Ectodermal cell (in vitro differentiated cells): ENCODE measurements around the gene FCHSD2.
"Not testable (repeated sequence)": the region's sequence is repeated elsewhere in the genome, so short reads cannot be mapped to it uniquely, and the experiment has no call there.

Source experiments
- H3K27ac ChIP-seq: 2 replicates; pipeline ENCODE4 v1.7.0; 2013; ENCODE audit warnings: mild to moderate bottlenecking, low read depth, low read length; ENCODE audit not compliant: insufficient read depth, poor library complexity, severe bottlenecking
- H3K27me3 ChIP-seq: 2 replicates; pipeline ENCODE4 v1.7.0; 2013; ENCODE audit warnings: mild to moderate bottlenecking, low read length; ENCODE audit not compliant: insufficient read depth, control insufficient read depth, poor library complexity, severe bottlenecking
- H3K36me3 ChIP-seq: one replicate; pipeline ENCODE4 v1.7.0; 2013; ENCODE audit warnings: low read length; ENCODE audit not compliant: control insufficient read depth, insufficient read depth
- H3K4me1 ChIP-seq: one replicate; pipeline ENCODE4 v1.7.0; 2013; ENCODE audit warnings: low read length; ENCODE audit not compliant: control insufficient read depth, insufficient read depth
- H3K4me3 ChIP-seq: 2 replicates; pipeline ENCODE4 v1.7.0; 2013; ENCODE audit warnings: low read depth, low read length, control low read depth; ENCODE audit not compliant: insufficient read depth
- H3K9me3 ChIP-seq: 2 replicates; pipeline ENCODE4 v1.7.0; 2013; ENCODE audit warnings: mild to moderate bottlenecking, low read length, moderate library complexity; ENCODE audit not compliant: control insufficient read depth
- WGBS, 2 experiments: methylation state at CpG; one replicate each; pipeline ENCODE4 v1.1.7; 2013; ENCODE audit warnings: missing lambda C conversion rate in 2 of 2; 5-methylcytosine and 5-hydroxymethylcytosine counted together

Gene FCHSD2

DNA sequence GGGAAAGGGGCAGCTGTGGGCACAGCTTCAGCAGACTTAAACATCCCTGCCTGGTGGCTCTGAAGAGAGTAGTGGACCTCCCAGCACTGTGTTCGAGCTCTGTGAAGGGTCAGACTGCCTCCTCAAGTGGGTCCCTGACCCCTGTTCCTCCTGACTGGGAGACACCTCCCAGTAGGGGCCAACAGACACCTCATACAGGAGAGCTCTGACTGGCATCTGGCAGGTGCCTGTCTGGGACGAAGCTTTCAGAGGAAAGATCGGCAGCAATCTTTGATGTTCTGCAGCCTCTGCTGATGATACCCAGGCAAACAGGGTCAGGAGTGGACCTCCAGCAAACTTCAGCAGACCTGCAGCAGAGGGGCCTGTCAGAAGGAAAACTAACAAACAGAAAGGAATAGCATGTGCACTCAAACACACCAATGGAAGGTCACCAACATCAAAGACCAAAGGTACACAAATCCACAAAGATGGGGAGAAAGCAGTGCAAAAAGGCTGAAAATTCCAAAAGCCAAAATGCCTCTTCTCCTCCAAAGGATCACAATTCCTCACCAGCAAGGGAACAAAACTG, 80.2 kb downstream of the FCHSD2 start:
- H3K9me3 ChIP-seq, H3K4me3 ChIP-seq, H3K4me1 ChIP-seq, H3K27me3 ChIP-seq, H3K27ac ChIP-seq, H3K36me3 ChIP-seq: not testable (repeated sequence)
- WGBS, 2 experiments, result 96 to 97% methylated on average over 3 of the region's 3 CpGs

DNA sequence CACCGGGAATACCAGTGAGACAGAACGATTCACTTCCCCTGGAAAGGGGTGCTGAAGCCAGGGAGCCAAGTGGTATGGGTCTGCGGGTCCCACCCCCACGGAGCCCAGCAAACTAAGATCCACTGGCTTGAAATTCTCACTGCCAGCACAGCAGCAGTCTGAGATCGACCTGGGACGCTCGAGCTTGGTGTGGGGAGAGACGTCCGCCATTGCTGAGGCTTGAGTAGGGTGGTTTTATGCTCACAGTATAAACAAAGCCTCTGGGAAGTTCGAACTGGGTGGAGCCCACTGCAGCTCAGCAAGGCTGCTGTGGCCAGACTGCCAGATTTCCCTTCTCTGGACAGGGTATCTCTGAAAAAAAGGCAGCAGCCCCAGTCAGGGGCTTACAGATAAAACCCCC, 80.7 kb downstream of the FCHSD2 start:
- H3K36me3 ChIP-seq, result not testable (repeated sequence)
- WGBS, 2 experiments, result 92 to 93% methylated on average over 10 of the region's 10 CpGs

DNA sequence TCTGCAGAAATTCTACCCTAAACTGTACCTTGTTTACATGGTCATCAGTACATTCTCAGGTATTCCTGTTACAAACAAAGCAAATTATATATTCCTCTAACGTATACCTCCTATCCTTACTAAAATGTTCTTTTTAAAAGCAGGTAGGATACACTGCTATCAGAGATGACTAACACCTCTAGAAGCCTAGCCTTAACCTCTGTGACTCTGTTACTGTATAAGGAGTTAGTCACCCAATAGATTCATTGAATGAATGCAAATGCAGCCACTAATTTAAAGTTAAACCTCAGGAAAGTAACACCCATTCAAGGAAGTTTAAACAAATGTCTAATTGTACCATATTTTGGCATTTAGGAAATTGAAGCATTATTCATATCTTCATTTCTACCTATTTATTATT, 82.2 kb downstream of the FCHSD2 start:
- Histone ChIP-seq H3K27me3 (no peaks in the 10 kb centered on the region), H3K4me3 (no peak overlapping the region), H3K27ac (no peak overlapping the region), H3K36me3 (no peaks in the 10 kb centered on the region), H3K4me1 (no peaks in the 10 kb centered on the region), H3K9me3 (no peaks in the 10 kb centered on the region)
- WGBS, 2 experiments, result 89 to 100% methylated on average over 1 of the region's 1 CpG

More for the DNA sequence above, 80.7 kb downstream of the FCHSD2 start:
- not testable (repeated sequence) for H3K4me3 ChIP-seq, H3K27ac ChIP-seq, H3K9me3 ChIP-seq, H3K27me3 ChIP-seq, H3K4me1 ChIP-seq

GRCh38 chr11:73058989-73059674, 83.0 kb downstream of the FCHSD2 start:
- Histone ChIP-seq H3K27ac (no peak overlapping the region), H3K36me3 (no peaks in the 10 kb centered on the region), H3K4me3 (no peak overlapping the region), H3K4me1 (no peaks in the 10 kb centered on the region), H3K9me3 (no peaks in the 10 kb centered on the region), H3K27me3 (no peaks in the 10 kb centered on the region)
- 89 to 91% methylated on average over 1 to 4 of the region's 4 CpGs for WGBS, 2 experiments

- H3K9me3 ChIP-seq, result no peaks in the 10 kb centered on the region
- no peaks in the 10 kb centered on the region for H3K4me1 ChIP-seq
- no peak overlapping the region for H3K4me3 ChIP-seq
- no peaks in the 10 kb centered on the region for H3K27me3 ChIP-seq
- no peak overlapping the region for H3K27ac ChIP-seq
- no peaks in the 10 kb centered on the region for H3K36me3 ChIP-seq
- WGBS, 2 experiments, result 94% methylated on average over 3 of the region's 3 CpGs
Measured at GRCh38 chr11:73055655-73056354, 86.3 kb downstream of the FCHSD2 start.

- H3K27me3 ChIP-seq, result no peaks in the 10 kb centered on the region
- H3K27ac ChIP-seq, result no peak overlapping the region
- no peaks in the 10 kb centered on the region for H3K9me3 ChIP-seq
- 85 to 86% methylated on average over 3 to 5 of the region's 5 CpGs for WGBS, 2 experiments
- no peaks in the 10 kb centered on the region for H3K36me3 ChIP-seq
- H3K4me1 ChIP-seq, result no peaks in the 10 kb centered on the region
- H3K4me3 ChIP-seq, result no peak overlapping the region
Measured at GRCh38 chr11:73055002-73055401, 87.1 kb downstream of the FCHSD2 start.

- Histone ChIP-seq H3K4me1 (no peaks in the 10 kb centered on the region), H3K27me3 (no peaks in the 10 kb centered on the region), H3K9me3 (no peaks in the 10 kb centered on the region), H3K27ac (no peak overlapping the region), H3K36me3 (no peaks in the 10 kb centered on the region), H3K4me3 (no peak overlapping the region)
- 100% methylated on average over 1 of the region's 1 CpG; no CpG with 5 or more reads in 1 of the 2 experiments for WGBS, 2 experiments
Measured at GRCh38 chr11:73053964-73054363, 88.2 kb downstream of the FCHSD2 start.

GRCh38 chr11:73048446-73048845, 93.7 kb downstream of the FCHSD2 start:
- H3K27me3 ChIP-seq, result no peaks in the 10 kb centered on the region
- no peaks in the 10 kb centered on the region for H3K4me1 ChIP-seq
- H3K4me3 ChIP-seq, result no peak overlapping the region
- WGBS, 2 experiments, result 96 to 100% methylated on average over 2 to 3 of the region's 3 CpGs
- H3K27ac ChIP-seq, result no peak overlapping the region
- H3K36me3 ChIP-seq, result no peaks in the 10 kb centered on the region
- H3K9me3 ChIP-seq, result no peaks in the 10 kb centered on the region

GRCh38 chr11:73047773-73048371, 94.2 kb downstream of the FCHSD2 start:
- no peaks in the 10 kb centered on the region for H3K27me3 ChIP-seq
- 97 to 98% methylated on average over 2 of the region's 2 CpGs for WGBS, 2 experiments
- H3K36me3 ChIP-seq, result no peaks in the 10 kb centered on the region
- H3K9me3 ChIP-seq, result no peaks in the 10 kb centered on the region
- H3K4me3 ChIP-seq, result no peak overlapping the region
- H3K4me1 ChIP-seq, result no peaks in the 10 kb centered on the region
- no peak overlapping the region for H3K27ac ChIP-seq

GRCh38 chr11:73040046-73040445, 102.1 kb downstream of the FCHSD2 start:
- WGBS, 2 experiments, result 39 to 43% methylated on average over 1 to 2 of the region's 2 CpGs
- no peaks in the 10 kb centered on the region for H3K9me3 ChIP-seq
- H3K27me3 ChIP-seq, result no peaks in the 10 kb centered on the region
- no peak overlapping the region for H3K4me3 ChIP-seq
- H3K36me3 ChIP-seq, result no peaks in the 10 kb centered on the region
- no peaks in the 10 kb centered on the region for H3K4me1 ChIP-seq
- no peak overlapping the region for H3K27ac ChIP-seq
